ENCODE results near the gene SYT6.
"Not testable (repeated sequence)": the region's sequence is repeated elsewhere in the genome, so short reads cannot be mapped to it uniquely, and the experiment has no call there.

SYT6 gene

GRCh38 chr1:114091711-114092110 is 62.0 kb downstream of the SYT6 start:
- no peak for DNase-seq

GRCh38 chr1:114090738-114091505 is 62.7 kb downstream of the SYT6 start:
- DNase-seq: no peak

- no peak for DNase-seq
These were observed 64.0 kb downstream of the SYT6 start for GRCh38 chr1:114089502-114090138.

GRCh38 chr1:114088392-114089299 is 65.0 kb downstream of the SYT6 start:
- no peak for DNase-seq

GRCh38 chr1:114087495-114087894 is 66.2 kb downstream of the SYT6 start:
- DNase-seq: no peak

GRCh38 chr1:114086601-114087368 is 66.9 kb downstream of the SYT6 start:
- no peak for DNase-seq

- peak; percentile 21 to 64 for DNase-seq
These were observed 70.6 kb downstream of the SYT6 start for GRCh38 chr1:114082867-114083585.

- no peak for DNase-seq
These were observed 71.4 kb downstream of the SYT6 start for GRCh38 chr1:114082304-114082630.

GRCh38 chr1:114081437-114082303 is 72.0 kb downstream of the SYT6 start:
- DNase-seq: peak; percentile 55 to 59

GRCh38 chr1:114080511-114081436 is 72.9 kb downstream of the SYT6 start:
- no peak for DNase-seq

- no peak for DNase-seq
These were observed 74.0 kb downstream of the SYT6 start for GRCh38 chr1:114079596-114080190.

- DNase-seq: peak in 1 of 2 donors; percentile 26
These were observed 75.6 kb downstream of the SYT6 start for GRCh38 chr1:114078116-114078515.

GRCh38 chr1:114077188-114077587 is 76.5 kb downstream of the SYT6 start:
- DNase-seq: no peak

GRCh38 chr1:114076308-114076707 is 77.4 kb downstream of the SYT6 start:
- DNase-seq: no peak

- peak in 1 of 2 donors; percentile 12 for DNase-seq
These were observed 78.0 kb downstream of the SYT6 start for GRCh38 chr1:114075546-114076242.

GRCh38 chr1:114075105-114075504 is 78.6 kb downstream of the SYT6 start:
- no peak for DNase-seq

- DNase-seq: no peak
These were observed 81.4 kb downstream of the SYT6 start for GRCh38 chr1:114072246-114072645.

GRCh38 chr1:114069762-114070161 is 83.9 kb downstream of the SYT6 start:
- not testable (repeated sequence) for DNase-seq

GRCh38 chr1:114068684-114069083 is 85.0 kb downstream of the SYT6 start:
- DNase-seq: not testable (repeated sequence)

Measured in inflammatory macrophage treated with lipopolysaccharide for 1 hour (primary cell).